B cell (primary cell): ENCODE measurements around the gene FAM13B.

Experiments
- EZH2 ChIP-seq: IDR thresholded peaks from 2 replicates; pipeline ENCODE4 v1.6.1; 2012; ENCODE audit warnings: borderline replicate concordance, low read depth, mild to moderate bottlenecking, moderate library complexity, low read length; ENCODE audit not compliant: insufficient read depth, poor library complexity, severe bottlenecking
- TF ChIP-seq, protein P1 (sequence below): fragments of 200-600 bp; IDR thresholded peaks from one replicate; pipeline ENCODE4 v1.8.0; 2022; ENCODE audit warnings: antibody characterized with exemption, mild to moderate bottlenecking

DNA sequence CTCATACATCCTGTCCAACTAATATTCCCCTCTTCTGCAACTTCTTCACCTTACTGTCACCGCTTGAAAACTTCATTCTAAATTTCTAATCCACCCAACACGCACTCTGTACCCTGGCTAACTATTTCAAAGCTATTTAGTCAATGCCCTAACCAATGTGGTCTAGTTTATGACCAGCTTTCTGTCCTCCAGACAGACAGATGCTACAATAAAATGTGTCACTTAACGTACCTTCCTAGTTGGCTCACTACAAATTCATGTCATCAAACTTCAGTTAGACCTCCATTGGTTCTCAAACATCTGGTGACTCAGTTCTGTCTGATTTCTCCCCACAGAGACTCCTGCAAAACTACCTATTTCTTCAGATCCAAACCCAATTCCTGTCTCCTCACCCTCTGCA, 57.7 kb downstream of the FAM13B start:
- TF ChIP-seq, protein P1, sequence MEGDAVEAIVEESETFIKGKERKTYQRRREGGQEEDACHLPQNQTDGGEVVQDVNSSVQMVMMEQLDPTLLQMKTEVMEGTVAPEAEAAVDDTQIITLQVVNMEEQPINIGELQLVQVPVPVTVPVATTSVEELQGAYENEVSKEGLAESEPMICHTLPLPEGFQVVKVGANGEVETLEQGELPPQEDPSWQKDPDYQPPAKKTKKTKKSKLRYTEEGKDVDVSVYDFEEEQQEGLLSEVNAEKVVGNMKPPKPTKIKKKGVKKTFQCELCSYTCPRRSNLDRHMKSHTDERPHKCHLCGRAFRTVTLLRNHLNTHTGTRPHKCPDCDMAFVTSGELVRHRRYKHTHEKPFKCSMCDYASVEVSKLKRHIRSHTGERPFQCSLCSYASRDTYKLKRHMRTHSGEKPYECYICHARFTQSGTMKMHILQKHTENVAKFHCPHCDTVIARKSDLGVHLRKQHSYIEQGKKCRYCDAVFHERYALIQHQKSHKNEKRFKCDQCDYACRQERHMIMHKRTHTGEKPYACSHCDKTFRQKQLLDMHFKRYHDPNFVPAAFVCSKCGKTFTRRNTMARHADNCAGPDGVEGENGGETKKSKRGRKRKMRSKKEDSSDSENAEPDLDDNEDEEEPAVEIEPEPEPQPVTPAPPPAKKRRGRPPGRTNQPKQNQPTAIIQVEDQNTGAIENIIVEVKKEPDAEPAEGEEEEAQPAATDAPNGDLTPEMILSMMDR: no peak
- no peak for TF ChIP-seq EZH2
